HEK293 (cell line): ENCODE measurements around the gene DCPS.

Experiments used
- SP2 ChIP-seq: fragments of 450-650 bp; formaldehyde crosslinking; IDR thresholded peaks from 2 replicates; pipeline ENCODE4 v1.5.1; 2016; ENCODE audit warnings: missing biosample characterization, missing genetic modification characterization
- ZBTB8A ChIP-seq: fragments of 450-650 bp; formaldehyde crosslinking; IDR thresholded peaks from 2 replicates; pipeline ENCODE4 v1.5.1; 2016; ENCODE audit warnings: missing biosample characterization, missing genetic modification characterization
- ZNF184 ChIP-seq: fragments of 450-650 bp; IDR thresholded peaks from 2 replicates; pipeline ENCODE4 v1.5.1; 2018; ENCODE audit warnings: missing biosample characterization, mild to moderate bottlenecking, missing genetic modification characterization
- ZNF2 ChIP-seq: fragments of 450-650 bp; formaldehyde crosslinking; IDR thresholded peaks from 2 replicates; pipeline ENCODE4 v1.5.1; 2016; ENCODE audit warnings: missing biosample characterization, missing genetic modification characterization
- ZNF48 ChIP-seq: fragments of 450-650 bp; formaldehyde crosslinking; IDR thresholded peaks from 2 replicates; pipeline ENCODE4 v1.5.1; 2016; ENCODE audit warnings: missing biosample characterization, missing genetic modification characterization
- TF ChIP-seq, protein P1 (sequence below): fragments of 450-650 bp; formaldehyde crosslinking; IDR thresholded peaks from 2 replicates; pipeline ENCODE4 v1.5.1; 2016; ENCODE audit warnings: missing biosample characterization, missing genetic modification characterization
- TF ChIP-seq, protein P2 (sequence below): sonication (generic); formaldehyde crosslinking; IDR thresholded peaks from 2 replicates; pipeline ENCODE4 v1.8.1; 2022; ENCODE audit warnings: mild to moderate bottlenecking, moderate library complexity, missing genetic modification reagents

- TF ChIP-seq, protein P1, sequence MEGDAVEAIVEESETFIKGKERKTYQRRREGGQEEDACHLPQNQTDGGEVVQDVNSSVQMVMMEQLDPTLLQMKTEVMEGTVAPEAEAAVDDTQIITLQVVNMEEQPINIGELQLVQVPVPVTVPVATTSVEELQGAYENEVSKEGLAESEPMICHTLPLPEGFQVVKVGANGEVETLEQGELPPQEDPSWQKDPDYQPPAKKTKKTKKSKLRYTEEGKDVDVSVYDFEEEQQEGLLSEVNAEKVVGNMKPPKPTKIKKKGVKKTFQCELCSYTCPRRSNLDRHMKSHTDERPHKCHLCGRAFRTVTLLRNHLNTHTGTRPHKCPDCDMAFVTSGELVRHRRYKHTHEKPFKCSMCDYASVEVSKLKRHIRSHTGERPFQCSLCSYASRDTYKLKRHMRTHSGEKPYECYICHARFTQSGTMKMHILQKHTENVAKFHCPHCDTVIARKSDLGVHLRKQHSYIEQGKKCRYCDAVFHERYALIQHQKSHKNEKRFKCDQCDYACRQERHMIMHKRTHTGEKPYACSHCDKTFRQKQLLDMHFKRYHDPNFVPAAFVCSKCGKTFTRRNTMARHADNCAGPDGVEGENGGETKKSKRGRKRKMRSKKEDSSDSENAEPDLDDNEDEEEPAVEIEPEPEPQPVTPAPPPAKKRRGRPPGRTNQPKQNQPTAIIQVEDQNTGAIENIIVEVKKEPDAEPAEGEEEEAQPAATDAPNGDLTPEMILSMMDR (tag by site-specific recombination), result no peak
- TF ChIP-seq, protein P2, sequence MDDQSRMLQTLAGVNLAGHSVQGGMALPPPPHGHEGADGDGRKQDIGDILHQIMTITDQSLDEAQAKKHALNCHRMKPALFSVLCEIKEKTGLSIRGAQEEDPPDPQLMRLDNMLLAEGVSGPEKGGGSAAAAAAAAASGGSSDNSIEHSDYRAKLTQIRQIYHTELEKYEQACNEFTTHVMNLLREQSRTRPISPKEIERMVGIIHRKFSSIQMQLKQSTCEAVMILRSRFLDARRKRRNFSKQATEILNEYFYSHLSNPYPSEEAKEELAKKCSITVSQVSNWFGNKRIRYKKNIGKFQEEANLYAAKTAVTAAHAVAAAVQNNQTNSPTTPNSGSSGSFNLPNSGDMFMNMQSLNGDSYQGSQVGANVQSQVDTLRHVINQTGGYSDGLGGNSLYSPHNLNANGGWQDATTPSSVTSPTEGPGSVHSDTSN (CRISPR knock-in tag), result no peak
- TF ChIP-seq ZNF184 (tag by site-specific recombination), result no peak
- TF ChIP-seq ZNF48 (tag by site-specific recombination), result no peak
- TF ChIP-seq SP2 (tag by site-specific recombination), result no peak
- no peak for TF ChIP-seq ZNF2 (tag by site-specific recombination)
- TF ChIP-seq ZBTB8A (tag by site-specific recombination), result no peak
These were observed 50.9 kb downstream of the DCPS start for GRCh38 chr11:126354631-126355323.
